CD8-positive, alpha-beta memory T cell (primary cell): ENCODE data around the gene RYR2. TPM values are rescaled to one million over a fixed set of nuclear protein-coding genes. Genes with fewer than 3 reads are reported as not detected.
"Not testable (repeated sequence)": the region's sequence is repeated elsewhere in the genome, so short reads cannot be mapped to it uniquely, and the experiment has no call there.

Experiments used
- CTCF ChIA-PET: fragments of 350-600 bp; sonication (Branson Sonifier 250); formaldehyde crosslinking; loops from one replicate; lab custom pipeline; 2021; ENCODE audit warnings: antibody characterized with exemption; lab: Charles Lee
- POLR2A ChIA-PET: fragments of 350-600 bp; sonication (Branson Sonifier 250); formaldehyde crosslinking; loops from one replicate; lab custom pipeline; 2021; ENCODE audit warnings: antibody characterized with exemption; lab: Charles Lee
- DNase-seq, 5 donors: peaks; one replicate each; pipeline versions ENCODE4 v3.0.0 to v3.0.0-alpha.2; 2020 to 2022; ENCODE audit warnings: mixed read lengths in 1 of 5
- H3K27ac ChIP-seq: one replicate; pipeline ENCODE4 v1.7.0; 2013; ENCODE audit warnings: low read depth, mild to moderate bottlenecking, low read length, moderate library complexity
- H3K27me3 ChIP-seq: 2 replicates; pipeline ENCODE4 v1.7.0; 2013; ENCODE audit warnings: low read length, mild to moderate bottlenecking; ENCODE audit not compliant: insufficient read depth, poor library complexity, severe bottlenecking
- H3K36me3 ChIP-seq: 2 replicates; pipeline ENCODE4 v1.7.0; 2013; ENCODE audit warnings: mild to moderate bottlenecking, low read length, moderate library complexity; ENCODE audit not compliant: insufficient read depth
- H3K4me1 ChIP-seq: 2 replicates; pipeline ENCODE4 v1.7.0; 2013; ENCODE audit warnings: mild to moderate bottlenecking, low read length, moderate library complexity; ENCODE audit not compliant: insufficient read depth
- H3K4me3 ChIP-seq: 2 replicates; pipeline ENCODE4 v1.7.0; 2013; ENCODE audit warnings: mild to moderate bottlenecking, low read length
- H3K9me3 ChIP-seq: 2 replicates; pipeline ENCODE4 v1.7.0; 2013; ENCODE audit warnings: mild to moderate bottlenecking, low read length
- H3K27ac Mint-ChIP-seq, 8 donors: one replicate each; pipeline ENCODE4 v1.8.0; 2020 to 2021; ENCODE audit warnings: mixed read lengths in 8 of 8, mild to moderate bottlenecking in 6 of 8, inconsistent platforms in 3 of 8, moderate library complexity in 3 of 8
- H3K27me3 Mint-ChIP-seq, 2 donors: one replicate each; pipeline ENCODE4 v1.8.0; 2020 to 2021; ENCODE audit warnings: mixed read lengths in 2 of 2, mild to moderate bottlenecking in 1 of 2, moderate library complexity in 1 of 2
- H3K36me3 Mint-ChIP-seq, 3 donors: one replicate each; pipeline ENCODE4 v1.8.0; 2020 to 2021; ENCODE audit warnings: mixed read lengths in 3 of 3, inconsistent platforms in 1 of 3, mild to moderate bottlenecking in 1 of 3
- H3K4me1 Mint-ChIP-seq, 3 donors: one replicate each; pipeline ENCODE4 v1.8.0; 2020 to 2021; ENCODE audit warnings: mixed read lengths in 3 of 3, inconsistent platforms in 1 of 3, mild to moderate bottlenecking in 1 of 3
- H3K4me3 Mint-ChIP-seq, 7 donors: one replicate each; pipeline ENCODE4 v1.8.0; 2020 to 2021; ENCODE audit warnings: mixed read lengths in 7 of 7, mild to moderate bottlenecking in 6 of 7, moderate library complexity in 4 of 7, inconsistent platforms in 2 of 7
- H3K9me3 Mint-ChIP-seq, 5 donors: one replicate each; pipeline ENCODE4 v1.8.0; 2020 to 2022; ENCODE audit warnings: mixed read lengths in 5 of 5, mild to moderate bottlenecking in 3 of 5, moderate library complexity in 2 of 5, inconsistent platforms in 1 of 5
- polyA plus RNA-seq: library from polyadenylated mRNA; unstranded; fragments of 300-500 nt; fragmentation: Illumina TruSeq; gene quantifications from one replicate; pipeline ENCODE4 v1.2.3, GENCODE V29; 2021
- total RNA-seq, 2 experiments: library from RNA; stranded (reverse); gene quantifications; one replicate each; pipeline ENCODE4 v1.2.3, GENCODE V29; 2021

Gene RYR2
- total and polyA plus RNA-seq, 3 experiments from 2014 or later = 0.06 to 0.13 (median 0.11) TPM

DNA sequence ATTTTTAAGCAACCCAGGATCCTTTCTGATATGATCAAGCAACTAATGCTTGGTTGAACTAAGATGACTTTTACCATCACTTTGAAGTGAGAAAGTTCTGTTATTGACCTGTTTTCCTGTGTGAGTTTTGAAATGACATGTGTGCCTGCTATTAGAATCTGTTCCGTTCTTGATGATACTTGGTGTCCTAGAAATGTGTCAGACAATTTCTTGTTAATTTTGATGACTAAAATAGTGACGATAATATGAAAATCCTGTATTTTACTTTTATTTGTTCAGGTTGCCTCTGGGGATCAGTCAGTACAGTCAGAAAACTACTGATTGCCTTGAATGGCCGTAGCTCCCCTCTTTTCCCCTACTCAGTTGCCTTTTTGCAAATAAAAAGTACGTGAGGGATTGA is 228.0 kb downstream of the RYR2 start:
- no peak for DNase-seq
- H3K27ac ChIP-seq = no peak overlapping the region
- ChIA-PET CTCF (no interaction called here), POLR2A (no interaction called here)
- H3K4me3 Mint-ChIP-seq = no peak overlapping the region
- no peaks in the 10 kb centered on the region for H3K36me3 Mint-ChIP-seq
- H3K4me1 Mint-ChIP-seq = peaks cover 3 to 10% (median 6%) of the 10 kb centered on the region in 3 donors
- H3K36me3 ChIP-seq = no peaks in the 10 kb centered on the region
- no peaks in the 10 kb centered on the region for H3K4me1 ChIP-seq
- H3K27me3 ChIP-seq = no peaks in the 10 kb centered on the region
- no peak overlapping the region for H3K4me3 ChIP-seq
- no peak overlapping the region for H3K27ac Mint-ChIP-seq
- H3K27me3 Mint-ChIP-seq = peaks cover 1 to 21% of the 10 kb centered on the region in 2 donors
- no peaks in the 10 kb centered on the region for H3K9me3 Mint-ChIP-seq
- H3K9me3 ChIP-seq = no peaks in the 10 kb centered on the region

- H3K4me1 ChIP-seq = no peaks in the 10 kb centered on the region
- ChIA-PET POLR2A (no interaction called here), CTCF (no interaction called here)
- Mint-ChIP-seq H3K9me3 (no peaks in the 10 kb centered on the region), H3K4me3 (no peak overlapping the region), H3K27me3 (peaks cover 1 to 21% of the 10 kb centered on the region in 2 donors), H3K36me3 (no peaks in the 10 kb centered on the region), H3K4me1 (peaks cover 3 to 10% (median 6%) of the 10 kb centered on the region in 3 donors), H3K27ac (no peak overlapping the region)
- no peaks in the 10 kb centered on the region for H3K36me3 ChIP-seq
- no peaks in the 10 kb centered on the region for H3K27me3 ChIP-seq
- H3K9me3 ChIP-seq = no peaks in the 10 kb centered on the region
- H3K4me3 ChIP-seq = no peak overlapping the region
- no peak overlapping the region for H3K27ac ChIP-seq
- DNase-seq = no peak
These were observed 228.4 kb downstream of the RYR2 start for GRCh38 chr1:237270353-237270752.

DNA sequence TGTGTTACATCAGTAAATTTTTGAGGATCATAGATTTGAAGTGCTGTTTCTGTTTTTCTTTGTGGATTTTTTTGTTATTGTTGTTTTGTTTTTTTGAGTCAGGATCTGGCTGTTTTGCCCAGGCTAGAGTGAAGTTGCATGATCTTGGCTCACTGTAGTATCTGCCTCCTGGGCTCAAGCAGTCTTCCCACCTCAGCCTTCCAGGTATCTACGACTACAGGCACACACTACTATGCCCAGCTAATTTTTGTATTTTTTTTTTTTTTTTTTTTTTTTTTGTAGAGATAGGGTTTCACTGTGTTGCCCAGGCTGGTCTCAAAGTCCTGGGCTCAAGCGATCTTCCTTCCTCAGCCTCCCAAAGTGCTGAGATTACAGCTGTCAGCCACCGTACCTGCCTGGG is 236.0 kb downstream of the RYR2 start:
- H3K27me3 Mint-ChIP-seq, H3K27me3 ChIP-seq, H3K36me3 Mint-ChIP-seq, H3K27ac ChIP-seq, H3K9me3 ChIP-seq, H3K4me3 Mint-ChIP-seq, H3K4me1 ChIP-seq, H3K4me3 ChIP-seq, CTCF ChIA-PET, DNase-seq, H3K4me1 Mint-ChIP-seq, POLR2A ChIA-PET, H3K9me3 Mint-ChIP-seq, H3K27ac Mint-ChIP-seq, H3K36me3 ChIP-seq: not testable (repeated sequence)

DNA sequence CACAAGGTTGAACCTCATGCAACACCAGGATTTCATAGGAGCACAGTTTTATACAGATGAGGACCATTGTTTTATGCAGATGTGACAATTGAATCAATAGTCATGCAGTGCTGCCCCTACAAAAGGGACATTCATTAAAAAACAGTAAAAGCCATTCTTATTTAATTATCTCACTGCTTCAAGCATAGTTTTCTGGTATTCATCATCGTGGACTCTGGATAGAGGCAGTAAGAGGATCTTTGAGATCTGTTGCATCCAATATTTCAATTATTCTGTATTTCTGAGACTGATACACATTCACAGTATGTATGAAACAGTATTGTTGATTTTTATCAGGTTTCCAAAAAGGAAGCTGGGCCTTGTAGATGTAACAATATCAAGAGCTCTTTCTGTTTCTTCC is 237.6 kb downstream of the RYR2 start:
- Histone ChIP-seq H3K36me3 (no peaks in the 10 kb centered on the region), H3K27ac (no peak overlapping the region), H3K27me3 (no peaks in the 10 kb centered on the region), H3K4me1 (no peaks in the 10 kb centered on the region), H3K9me3 (no peaks in the 10 kb centered on the region), H3K4me3 (no peak overlapping the region)
- H3K36me3 Mint-ChIP-seq = no peaks in the 10 kb centered on the region
- H3K4me3 Mint-ChIP-seq = no peak overlapping the region
- ChIA-PET POLR2A (no interaction called here), CTCF (no interaction called here)
- H3K27me3 Mint-ChIP-seq = peaks cover 0 to 2% of the 10 kb centered on the region in 2 donors
- no peak overlapping the region for H3K27ac Mint-ChIP-seq
- no peak for DNase-seq
- peaks cover 0 to 3% (median 0%) of the 10 kb centered on the region in 5 donors for H3K9me3 Mint-ChIP-seq
- no peaks in the 10 kb centered on the region for H3K4me1 Mint-ChIP-seq

GRCh38 chr1:237281481-237281880 is 239.5 kb downstream of the RYR2 start:
- Mint-ChIP-seq H3K9me3 (peaks cover 0 to 3% (median 0%) of the 10 kb centered on the region in 5 donors), H3K36me3 (no peaks in the 10 kb centered on the region), H3K4me1 (no peaks in the 10 kb centered on the region), H3K27ac (no peak overlapping the region), H3K4me3 (no peak overlapping the region), H3K27me3 (no peaks in the 10 kb centered on the region)
- no peak overlapping the region for H3K27ac ChIP-seq
- no peaks in the 10 kb centered on the region for H3K36me3 ChIP-seq
- no peaks in the 10 kb centered on the region for H3K27me3 ChIP-seq
- ChIA-PET POLR2A (no interaction called here), CTCF (no interaction called here)
- no peaks in the 10 kb centered on the region for H3K9me3 ChIP-seq
- no peaks in the 10 kb centered on the region for H3K4me1 ChIP-seq
- H3K4me3 ChIP-seq = no peak overlapping the region
- no peak for DNase-seq

DNA sequence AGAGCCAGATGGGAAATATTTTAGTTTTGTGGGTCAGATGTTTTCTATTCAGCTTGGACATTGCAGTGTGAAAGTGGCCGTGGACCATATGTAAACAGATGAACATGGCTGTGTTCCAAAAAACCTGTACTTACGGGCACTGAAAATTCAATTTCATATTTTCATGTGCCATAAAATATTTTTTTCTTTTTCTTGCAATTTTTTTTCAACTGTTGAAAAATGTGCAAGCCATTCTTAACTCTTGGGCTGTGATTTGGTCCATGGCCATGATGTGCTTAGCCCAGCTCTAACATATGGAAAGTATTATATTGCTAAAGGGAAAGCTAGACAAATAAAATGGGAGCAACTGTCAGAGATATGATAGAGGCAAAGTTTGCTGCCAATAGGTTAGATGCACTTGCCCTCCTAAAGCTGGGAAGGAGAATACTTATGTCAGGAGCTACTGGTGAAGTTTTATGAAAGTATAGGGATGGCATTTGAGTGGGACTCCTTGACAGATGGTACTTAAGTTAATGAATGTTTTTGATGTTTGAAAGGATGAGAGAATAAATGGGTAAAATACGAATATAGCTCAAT is 240.3 kb downstream of the RYR2 start:
- H3K36me3 Mint-ChIP-seq = no peaks in the 10 kb centered on the region
- H3K4me3 Mint-ChIP-seq = no peak overlapping the region
- no peaks in the 10 kb centered on the region for H3K36me3 ChIP-seq
- H3K4me1 Mint-ChIP-seq = no peaks in the 10 kb centered on the region
- no peaks in the 10 kb centered on the region for H3K9me3 ChIP-seq
- no peaks in the 10 kb centered on the region for H3K4me1 ChIP-seq
- POLR2A ChIA-PET = no interaction called here
- H3K27me3 Mint-ChIP-seq = peaks cover 1 to 6% of the 10 kb centered on the region in 2 donors
- peaks cover 0 to 3% (median 0%) of the 10 kb centered on the region in 5 donors for H3K9me3 Mint-ChIP-seq
- no peak overlapping the region for H3K27ac Mint-ChIP-seq
- no peak overlapping the region for H3K27ac ChIP-seq
- CTCF ChIA-PET = no interaction called here
- DNase-seq = no peak
- H3K4me3 ChIP-seq = no peak overlapping the region
- H3K27me3 ChIP-seq = no peaks in the 10 kb centered on the region

DNA sequence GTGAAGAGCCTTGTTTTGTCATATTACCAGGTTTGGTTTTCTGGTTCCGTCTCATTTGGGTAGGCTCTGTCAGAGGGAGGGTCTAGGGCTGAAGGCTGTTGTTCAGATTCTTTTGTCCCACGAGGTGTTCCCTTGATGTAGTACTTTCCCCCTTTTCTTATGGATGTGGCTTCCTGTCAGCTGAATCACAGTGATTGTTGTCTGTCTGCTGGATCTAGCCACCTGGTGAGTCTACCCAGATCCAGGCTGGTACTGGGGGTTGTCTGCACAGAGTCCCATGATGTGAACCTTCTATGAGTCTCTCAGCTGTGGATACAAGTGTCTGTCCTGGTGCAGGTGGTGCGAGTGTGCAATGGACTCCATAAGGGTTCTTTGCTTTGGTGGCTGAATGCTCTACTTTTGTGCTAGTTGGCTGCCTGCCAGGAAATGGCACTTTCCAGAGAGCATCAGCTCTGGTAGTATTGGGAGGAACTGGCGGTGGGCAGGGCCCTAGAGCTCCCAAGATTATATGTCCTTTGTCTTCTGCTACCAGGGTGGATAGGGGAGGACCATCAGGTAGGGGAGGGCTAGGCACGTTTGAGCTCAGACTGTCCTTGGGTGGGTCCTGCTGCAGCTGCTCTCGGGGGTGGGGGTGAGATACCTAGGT is 246.0 kb downstream of the RYR2 start:
- Mint-ChIP-seq H3K36me3 (no peaks in the 10 kb centered on the region), H3K27me3 (peaks cover 1 to 17% of the 10 kb centered on the region in 2 donors), H3K9me3 (peaks cover 0 to 3% (median 0%) of the 10 kb centered on the region in 5 donors), H3K27ac (no peak overlapping the region), H3K4me3 (no peak overlapping the region), H3K4me1 (no peaks in the 10 kb centered on the region)
- Histone ChIP-seq H3K4me1 (no peaks in the 10 kb centered on the region), H3K36me3 (no peaks in the 10 kb centered on the region), H3K27me3 (no peaks in the 10 kb centered on the region), H3K27ac (no peak overlapping the region), H3K9me3 (no peaks in the 10 kb centered on the region), H3K4me3 (no peak overlapping the region)
- CTCF ChIA-PET = no interaction called here
- POLR2A ChIA-PET = no interaction called here
- no peak for DNase-seq

DNA sequence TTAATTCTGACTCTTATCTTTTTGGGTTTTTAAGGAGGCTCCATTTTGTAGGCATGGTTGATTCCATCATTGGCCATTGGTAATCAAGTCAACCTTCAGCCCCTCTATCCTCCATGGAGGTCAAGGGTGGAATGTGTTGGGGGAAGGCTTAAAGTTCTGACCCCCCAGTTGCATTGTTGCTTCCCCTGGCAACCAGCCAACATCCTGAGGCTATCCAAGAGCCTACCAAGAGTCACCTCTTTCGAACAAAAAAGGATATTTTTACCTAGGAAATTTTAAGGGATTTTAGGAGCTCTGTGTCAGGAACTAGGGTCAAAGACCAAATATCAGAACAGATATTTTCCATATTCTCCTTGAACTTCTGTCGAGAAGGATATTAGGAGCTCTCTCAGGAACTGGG is 251.8 kb downstream of the RYR2 start:
- no peaks in the 10 kb centered on the region for H3K9me3 ChIP-seq
- H3K4me1 ChIP-seq = no peaks in the 10 kb centered on the region
- peaks cover 0 to 10% of the 10 kb centered on the region in 2 donors for H3K27me3 Mint-ChIP-seq
- ChIA-PET POLR2A (no interaction called here), CTCF (no interaction called here)
- H3K4me3 Mint-ChIP-seq = no peak overlapping the region
- no peak overlapping the region for H3K27ac ChIP-seq
- no peak for DNase-seq
- H3K36me3 Mint-ChIP-seq = no peaks in the 10 kb centered on the region
- H3K4me3 ChIP-seq = no peak overlapping the region
- no peaks in the 10 kb centered on the region for H3K36me3 ChIP-seq
- no peak overlapping the region for H3K27ac Mint-ChIP-seq
- no peaks in the 10 kb centered on the region for H3K9me3 Mint-ChIP-seq
- H3K4me1 Mint-ChIP-seq = no peaks in the 10 kb centered on the region
- H3K27me3 ChIP-seq = no peaks in the 10 kb centered on the region
